Umbilical cord (tissue), 2 donors: Measurements from ENCODE around the gene LCN10. TPM values are rescaled to one million over a fixed set of nuclear protein-coding genes. Genes with fewer than 3 reads are reported as not detected.
"Not testable (repeated sequence)": the region's sequence is repeated elsewhere in the genome, so short reads cannot be mapped to it uniquely, and the experiment has no call there.

Experiments used
- DNase-seq: peaks from one replicate; pipeline ENCODE4 v3.0.0-alpha.2; 2015; ENCODE audit warnings: low spot score
- total RNA-seq: library from RNA; depleted of rRNA; stranded (reverse); fragments of >200 nt; gene quantifications from one replicate; pipeline ENCODE4 v1.2.3, GENCODE V29; 2014; ENCODE audit warnings: low replicate concordance; ENCODE audit not compliant: insufficient read depth

Gene LCN10
- 2.2 TPM for total RNA-seq

GRCh38 chr9:136742591-136743391, at the start of gene LCN10:
Gene LCN10, minus strand, starts transcription at chr9:136742940. Its CDS starts 37 bp downstream, at chr9:136742903.
- DNase-seq = no peak

- no peak for DNase-seq
Observed at GRCh38 chr9:136791516-136792276, 49.0 kb upstream of the LCN10 start.

- DNase-seq = peak; percentile 100
Observed at GRCh38 chr9:136790640-136791515, 48.1 kb upstream of the LCN10 start, which contains the start of gene TMEM141. Gene TMEM141, plus strand, starts transcription at chr9:136791344. Its CDS starts 27 bp downstream, at chr9:136791371.

- peak; percentile 58 for DNase-seq
Observed at GRCh38 chr9:136789523-136789937, 46.8 kb upstream of the LCN10 start.

- peak; percentile 63 for DNase-seq
Observed at GRCh38 chr9:136788644-136789522, 46.1 kb upstream of the LCN10 start.

GRCh38 chr9:136787690-136788400, 45.1 kb upstream of the LCN10 start:
- peak; percentile 78 for DNase-seq

GRCh38 chr9:136786983-136787382, 44.2 kb upstream of the LCN10 start:
- DNase-seq = not testable (repeated sequence)

GRCh38 chr9:136786451-136786850, 43.7 kb upstream of the LCN10 start:
- DNase-seq = no peak

- not testable (repeated sequence) for DNase-seq
Observed at GRCh38 chr9:136785565-136786355, 43.0 kb upstream of the LCN10 start.

- no peak for DNase-seq
Observed at GRCh38 chr9:136784997-136785361, 42.2 kb upstream of the LCN10 start.

GRCh38 chr9:136784249-136784996, 41.7 kb upstream of the LCN10 start:
- DNase-seq = no peak

GRCh38 chr9:136782452-136782851, 39.7 kb upstream of the LCN10 start:
- DNase-seq = no peak

- DNase-seq = no peak
Observed at GRCh38 chr9:136779808-136780207, 37.1 kb upstream of the LCN10 start.

- DNase-seq = no peak
Observed at GRCh38 chr9:136777359-136777758, 34.6 kb upstream of the LCN10 start.

- DNase-seq = no peak
Observed at GRCh38 chr9:136776947-136777346, 34.2 kb upstream of the LCN10 start.

- DNase-seq = no peak
Observed at GRCh38 chr9:136775191-136775590, 32.5 kb upstream of the LCN10 start.

- DNase-seq = no peak
Observed at GRCh38 chr9:136774416-136775045, 31.8 kb upstream of the LCN10 start.
